Measurements from ENCODE around the gene CARS2.

Gene CARS2

DNA sequence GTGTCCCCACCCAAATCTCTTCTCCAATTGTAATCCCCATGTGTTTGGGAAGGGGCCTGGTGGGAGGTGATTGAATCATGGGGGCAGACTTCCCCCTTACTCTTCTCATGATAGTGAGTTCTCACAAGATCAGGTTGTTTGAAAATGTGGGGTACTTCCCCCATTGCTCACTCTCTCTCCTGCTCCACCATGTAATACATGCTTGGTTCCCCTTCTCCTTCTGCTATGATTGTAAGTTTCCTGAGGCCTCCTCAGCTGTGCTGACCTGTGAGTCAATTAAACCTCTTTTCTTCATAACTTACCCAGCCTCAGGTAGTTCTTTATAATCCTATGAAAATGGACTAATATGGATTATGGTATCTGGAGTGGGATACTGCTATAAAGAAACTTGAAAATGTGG, 31.6 kb upstream of the CARS2 start (continued):
- TF ChIP-seq PPARA (CRISPR knock-in tag; IDR thresholded peaks at IDR 0.05; ENCODE audit: borderline replicate concordance) = no peak
- TF ChIP-seq, protein P1, sequence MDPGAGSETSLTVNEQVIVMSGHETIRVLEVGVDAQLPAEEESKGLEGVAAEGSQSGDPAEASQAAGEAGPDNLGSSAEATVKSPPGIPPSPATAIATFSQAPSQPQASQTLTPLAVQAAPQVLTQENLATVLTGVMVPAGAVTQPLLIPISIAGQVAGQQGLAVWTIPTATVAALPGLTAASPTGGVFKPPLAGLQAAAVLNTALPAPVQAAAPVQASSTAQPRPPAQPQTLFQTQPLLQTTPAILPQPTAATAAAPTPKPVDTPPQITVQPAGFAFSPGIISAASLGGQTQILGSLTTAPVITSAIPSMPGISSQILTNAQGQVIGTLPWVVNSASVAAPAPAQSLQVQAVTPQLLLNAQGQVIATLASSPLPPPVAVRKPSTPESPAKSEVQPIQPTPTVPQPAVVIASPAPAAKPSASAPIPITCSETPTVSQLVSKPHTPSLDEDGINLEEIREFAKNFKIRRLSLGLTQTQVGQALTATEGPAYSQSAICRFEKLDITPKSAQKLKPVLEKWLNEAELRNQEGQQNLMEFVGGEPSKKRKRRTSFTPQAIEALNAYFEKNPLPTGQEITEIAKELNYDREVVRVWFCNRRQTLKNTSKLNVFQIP (CRISPR knock-in tag; IDR thresholded peaks at IDR 0.05; ENCODE audit: borderline replicate concordance, low read depth) = no peak
- TF ChIP-seq ZNF565 (CRISPR knock-in tag; conservative IDR thresholded peaks at IDR 0.05; ENCODE audit: low read depth) = no peak
- no peak for TF ChIP-seq CSDC2 (CRISPR knock-in tag; IDR thresholded peaks at IDR 0.05)
- no peak for TF ChIP-seq ZNF70 (CRISPR knock-in tag; IDR thresholded peaks at IDR 0.05)
- no peak for TF ChIP-seq ZC3H10 (CRISPR knock-in tag; IDR thresholded peaks at IDR 0.05)

DNA sequence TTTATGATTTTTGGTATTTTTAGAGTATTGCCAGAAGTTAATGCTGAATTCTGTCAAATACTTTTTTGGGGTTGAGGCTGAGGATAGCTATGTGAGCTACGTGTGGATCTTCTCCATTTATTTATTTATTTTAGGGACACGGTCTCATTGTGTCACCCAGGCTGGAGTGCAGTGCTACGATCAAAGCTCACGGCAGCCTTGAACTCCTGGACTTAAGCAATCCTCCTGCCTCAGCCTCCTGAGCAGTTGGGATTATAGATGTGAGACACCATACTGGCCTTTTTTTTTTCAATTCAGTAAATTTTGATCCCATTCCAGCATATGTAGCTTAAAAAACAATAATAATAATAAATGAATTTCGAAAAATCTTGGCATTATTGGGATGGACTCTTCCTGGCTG, 28.6 kb upstream of the CARS2 start:
- no peak for ATAC-seq
- TF ChIP-seq CSDC2 (CRISPR knock-in tag; IDR thresholded peaks at IDR 0.05) (no peak), GLIS3 (CRISPR knock-in tag; IDR thresholded peaks at IDR 0.05) (no peak), BACH2 (CRISPR knock-in tag; IDR thresholded peaks at IDR 0.05; ENCODE audit: borderline replicate concordance) (no peak), ZNF8 (CRISPR knock-in tag; IDR thresholded peaks at IDR 0.05) (no peak), ZFP30 (CRISPR knock-in tag; IDR thresholded peaks at IDR 0.05) (no peak), ZFP3 (CRISPR knock-in tag; IDR thresholded peaks at IDR 0.05) (no peak), OSR1 (CRISPR knock-in tag; IDR thresholded peaks at IDR 0.05) (no peak), CREB5 (CRISPR knock-in tag; IDR thresholded peaks at IDR 0.05; ENCODE audit: low read depth) (no peak), ZNF565 (CRISPR knock-in tag; conservative IDR thresholded peaks at IDR 0.05; ENCODE audit: low read depth) (no peak), ISL1 (CRISPR knock-in tag; IDR thresholded peaks at IDR 0.05) (no peak), SNAI2 (CRISPR knock-in tag; IDR thresholded peaks at IDR 0.05) (no peak), ZC3H10 (CRISPR knock-in tag; IDR thresholded peaks at IDR 0.05) (no peak), TCF4 (CRISPR knock-in tag; IDR thresholded peaks at IDR 0.05; ENCODE audit: borderline replicate concordance) (no peak), PPARA (CRISPR knock-in tag; IDR thresholded peaks at IDR 0.05; ENCODE audit: borderline replicate concordance) (no peak), RARB (CRISPR knock-in tag; IDR thresholded peaks at IDR 0.05) (no peak)
- TF ChIP-seq, protein P2, sequence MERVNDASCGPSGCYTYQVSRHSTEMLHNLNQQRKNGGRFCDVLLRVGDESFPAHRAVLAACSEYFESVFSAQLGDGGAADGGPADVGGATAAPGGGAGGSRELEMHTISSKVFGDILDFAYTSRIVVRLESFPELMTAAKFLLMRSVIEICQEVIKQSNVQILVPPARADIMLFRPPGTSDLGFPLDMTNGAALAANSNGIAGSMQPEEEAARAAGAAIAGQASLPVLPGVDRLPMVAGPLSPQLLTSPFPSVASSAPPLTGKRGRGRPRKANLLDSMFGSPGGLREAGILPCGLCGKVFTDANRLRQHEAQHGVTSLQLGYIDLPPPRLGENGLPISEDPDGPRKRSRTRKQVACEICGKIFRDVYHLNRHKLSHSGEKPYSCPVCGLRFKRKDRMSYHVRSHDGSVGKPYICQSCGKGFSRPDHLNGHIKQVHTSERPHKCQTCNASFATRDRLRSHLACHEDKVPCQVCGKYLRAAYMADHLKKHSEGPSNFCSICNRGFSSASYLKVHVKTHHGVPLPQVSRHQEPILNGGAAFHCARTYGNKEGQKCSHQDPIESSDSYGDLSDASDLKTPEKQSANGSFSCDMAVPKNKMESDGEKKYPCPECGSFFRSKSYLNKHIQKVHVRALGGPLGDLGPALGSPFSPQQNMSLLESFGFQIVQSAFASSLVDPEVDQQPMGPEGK (CRISPR knock-in tag; IDR thresholded peaks at IDR 0.05; ENCODE audit: borderline replicate concordance) = no peak
- TF ChIP-seq, protein P1 (CRISPR knock-in tag; IDR thresholded peaks at IDR 0.05; ENCODE audit: borderline replicate concordance, low read depth) = no peak

GRCh38 chr13:110731072-110731471, 25.2 kb upstream of the CARS2 start:
- no peak for TF ChIP-seq ZNF70 (CRISPR knock-in tag; IDR thresholded peaks at IDR 0.05)
- TF ChIP-seq ARNTL (CRISPR knock-in tag; IDR thresholded peaks at IDR 0.05; ENCODE audit: borderline replicate concordance, low read depth) = no peak
- no peak for TF ChIP-seq TOX (CRISPR knock-in tag; IDR thresholded peaks at IDR 0.05; ENCODE audit: borderline replicate concordance)
- no peak for TF ChIP-seq ZC3H10 (CRISPR knock-in tag; IDR thresholded peaks at IDR 0.05)
- no peak for TF ChIP-seq ZNF565 (CRISPR knock-in tag; conservative IDR thresholded peaks at IDR 0.05; ENCODE audit: low read depth)
- TF ChIP-seq PPARA (CRISPR knock-in tag; IDR thresholded peaks at IDR 0.05; ENCODE audit: borderline replicate concordance) = no peak
- TF ChIP-seq, protein P2 (CRISPR knock-in tag; IDR thresholded peaks at IDR 0.05; ENCODE audit: borderline replicate concordance) = no peak
- TF ChIP-seq GLIS3 (CRISPR knock-in tag; IDR thresholded peaks at IDR 0.05) = no peak
- TF ChIP-seq, protein P1 (CRISPR knock-in tag; IDR thresholded peaks at IDR 0.05; ENCODE audit: borderline replicate concordance, low read depth) = no peak
- TF ChIP-seq SNAI2 (CRISPR knock-in tag; IDR thresholded peaks at IDR 0.05) = no peak
- no peak for TF ChIP-seq RARB (CRISPR knock-in tag; IDR thresholded peaks at IDR 0.05)
- TF ChIP-seq BACH2 (CRISPR knock-in tag; IDR thresholded peaks at IDR 0.05; ENCODE audit: borderline replicate concordance) = no peak
- ATAC-seq = no peak
